ENCODE results near the gene NAPSA. TPM values are rescaled to one million over a fixed set of nuclear protein-coding genes. Genes with fewer than 3 reads are reported as not detected.
"Not testable (repeated sequence)": the region's sequence is repeated elsewhere in the genome, so short reads cannot be mapped to it uniquely, and the experiment has no call there.

NAPSA gene
- total RNA-seq, 1 donor from 2014 or later, result 15.8 TPM

GRCh38 chr19:50340331-50340730, 25.1 kb downstream of the NAPSA start:
- no peak for DNase-seq (ENCODE audit: low spot score)
- Mint-ChIP-seq H3K27ac (no peak overlapping the region), H3K4me1 (ENCODE audit: low read depth) (peaks cover 35% of the 10 kb centered on the region), H3K36me3 (ENCODE audit: low read depth) (peaks cover 15% of the 10 kb centered on the region), H3K27me3 (ENCODE audit: insufficient read depth) (no peaks in the 10 kb centered on the region), H3K4me3 (no peak overlapping the region), H3K9me3 (peaks cover 1% of the 10 kb centered on the region)
- intact Hi-C loops (cut with micrococcal nuclease), result no loop called here

DNA sequence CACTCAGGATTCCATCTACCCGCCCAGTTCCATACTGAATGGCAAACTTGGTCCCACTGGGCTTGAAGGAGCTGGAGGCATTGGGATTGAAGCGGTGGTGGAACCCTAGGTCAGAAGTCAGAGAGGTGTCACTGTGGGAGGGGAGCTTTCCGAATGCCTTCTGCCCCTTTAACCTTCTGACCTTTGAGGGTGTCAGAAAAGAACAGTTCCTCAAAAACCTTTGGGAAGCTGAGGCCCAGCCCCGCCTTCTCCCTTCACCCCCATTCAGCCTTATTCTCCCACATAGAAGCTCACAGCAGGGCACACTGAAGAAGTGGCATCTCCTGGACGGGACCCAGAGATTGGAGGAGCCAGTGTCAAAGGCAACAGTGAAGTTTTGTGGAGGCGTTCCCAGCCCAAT, 28.4 kb downstream of the NAPSA start:
- H3K36me3 Mint-ChIP-seq (ENCODE audit: low read depth), result peaks cover 15% of the 10 kb centered on the region
- DNase-seq (ENCODE audit: low spot score); intact Hi-C loops (cut with micrococcal nuclease): not testable (repeated sequence)

DNA sequence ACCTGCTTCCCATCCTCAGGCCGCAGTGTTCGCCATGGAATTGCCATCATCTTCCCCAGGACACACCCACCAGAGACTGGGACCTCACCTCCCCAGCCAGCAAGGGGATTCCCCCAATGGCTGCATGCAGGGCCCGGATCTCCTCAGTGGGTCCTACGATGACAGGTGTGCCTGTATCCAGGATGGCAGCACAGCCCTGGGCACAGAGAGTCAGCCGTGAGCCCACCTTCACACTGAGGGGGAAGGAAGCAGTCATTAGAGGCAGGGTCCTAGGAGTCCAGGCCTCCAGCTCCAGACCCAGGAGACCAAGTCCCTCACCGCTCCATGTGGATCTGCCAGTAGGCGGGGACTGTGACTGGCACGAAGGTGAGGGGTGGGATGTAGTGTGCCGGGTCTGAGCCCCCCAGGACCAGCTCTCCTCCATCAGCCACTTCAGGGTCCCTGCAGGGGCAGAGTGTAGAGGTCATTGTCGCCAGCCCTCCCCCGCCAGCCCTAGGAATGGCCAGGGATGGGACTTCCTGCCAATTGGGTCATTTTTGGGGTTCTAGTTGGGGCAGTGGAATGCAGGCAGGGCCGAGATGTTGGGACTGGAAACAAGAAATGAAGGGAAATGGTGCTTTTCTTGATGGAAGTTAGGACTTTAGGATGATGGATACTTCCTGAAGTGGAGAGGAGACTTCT, 30.6 kb downstream of the NAPSA start:
- Mint-ChIP-seq H3K9me3 (peaks cover 4% of the 10 kb centered on the region), H3K27me3 (ENCODE audit: insufficient read depth) (no peaks in the 10 kb centered on the region), H3K4me1 (ENCODE audit: low read depth) (peaks cover 59% of the 10 kb centered on the region), H3K4me3 (peak overlapping the region; percentile 82), H3K27ac (peak overlapping the region; percentile 62), H3K36me3 (ENCODE audit: low read depth) (peaks cover 12% of the 10 kb centered on the region)
- no peak for DNase-seq (ENCODE audit: low spot score)
- intact Hi-C loops (cut with micrococcal nuclease), result no loop called here

More for the DNA sequence above, 28.4 kb downstream of the NAPSA start:
- not testable (repeated sequence) for H3K27me3 Mint-ChIP-seq (ENCODE audit: insufficient read depth); H3K27ac Mint-ChIP-seq; H3K4me3 Mint-ChIP-seq; H3K9me3 Mint-ChIP-seq
- peaks cover 52% of the 10 kb centered on the region for H3K4me1 Mint-ChIP-seq (ENCODE audit: low read depth)

GRCh38 chr19:50333737-50334617, 31.5 kb downstream of the NAPSA start:
- H3K36me3 Mint-ChIP-seq (ENCODE audit: low read depth), result peaks cover 12% of the 10 kb centered on the region
- H3K27me3 Mint-ChIP-seq (ENCODE audit: insufficient read depth), result no peaks in the 10 kb centered on the region
- peaks cover 4% of the 10 kb centered on the region for H3K9me3 Mint-ChIP-seq
- H3K27ac Mint-ChIP-seq, result peak overlapping the region; percentile 97
- DNase-seq (ENCODE audit: low spot score), result peak; percentile 85
- H3K4me3 Mint-ChIP-seq, result peak overlapping the region; percentile 82
- intact Hi-C loops (cut with micrococcal nuclease), result loop anchor here (1.0 to 2.0 kb wide), 5 partner anchors 13 to 177 kb away; partner anchors contain the start of genes JOSD2, NR1H2 and POLD1
- H3K4me1 Mint-ChIP-seq (ENCODE audit: low read depth), result peaks cover 60% of the 10 kb centered on the region

DNA sequence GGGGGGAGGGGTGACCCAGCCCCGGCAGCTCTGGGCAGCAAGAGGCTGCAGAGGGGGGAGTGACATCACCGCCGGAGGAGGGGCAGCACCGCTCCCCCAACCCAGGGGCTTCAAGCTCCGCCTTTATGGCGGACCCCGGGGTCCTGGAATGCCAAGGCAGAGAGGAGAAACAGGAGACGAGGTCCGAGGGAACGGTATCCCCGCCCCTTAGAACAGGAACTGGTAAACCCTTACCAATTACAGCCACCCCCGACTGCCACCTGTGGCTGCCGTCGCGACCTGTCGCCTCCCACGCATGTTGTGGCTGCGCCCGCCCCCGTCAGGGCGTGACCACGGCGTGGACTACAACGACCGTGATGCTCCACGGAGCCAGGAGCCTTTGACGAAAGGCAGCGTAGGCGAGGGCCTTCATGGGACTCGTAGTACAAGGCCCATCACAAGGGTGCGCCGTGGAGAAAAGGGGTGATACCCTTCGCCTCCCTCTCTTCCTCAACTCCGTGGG, 32.2 kb downstream of the NAPSA start:
- H3K27me3 Mint-ChIP-seq (ENCODE audit: insufficient read depth), result no peaks in the 10 kb centered on the region

DNA sequence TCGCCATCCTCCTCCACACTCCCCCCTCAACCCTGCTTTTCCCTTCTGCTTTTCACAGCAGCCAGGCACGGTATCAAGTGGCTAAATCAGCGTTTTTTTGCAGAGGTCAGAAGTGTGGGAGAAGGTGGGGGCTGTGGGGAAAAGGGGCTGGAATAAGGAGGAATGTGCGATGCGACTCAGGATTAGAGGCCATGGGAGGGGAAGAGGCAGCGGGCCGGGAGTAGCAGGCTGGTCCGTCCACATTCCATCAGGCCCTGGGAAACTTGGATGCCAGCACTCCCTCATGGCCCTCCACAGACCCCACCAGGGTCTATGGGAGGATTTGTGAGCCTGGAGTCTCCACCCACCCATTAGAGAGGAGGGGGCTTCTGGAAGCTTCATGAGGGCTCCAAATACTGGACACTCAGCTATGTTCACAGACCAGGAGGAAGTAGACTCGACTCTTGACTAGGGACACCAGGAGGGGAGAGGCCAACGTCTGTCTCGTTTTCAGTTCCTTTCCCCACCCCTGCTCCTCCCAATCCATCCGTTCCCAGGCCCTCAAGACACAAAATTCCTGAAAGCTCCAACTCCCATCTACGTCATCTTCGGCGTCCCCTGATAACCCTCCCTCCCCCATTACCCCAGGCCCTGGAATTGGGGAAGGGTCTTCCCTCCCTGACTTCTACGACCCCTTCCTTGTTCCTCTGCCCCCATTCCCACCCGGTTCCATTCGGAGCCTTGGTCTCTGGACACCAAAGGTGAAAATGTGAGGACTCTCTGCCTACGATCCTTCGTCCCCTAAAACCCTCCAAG, 33.0 kb downstream of the NAPSA start:
- peaks cover 9% of the 10 kb centered on the region for H3K36me3 Mint-ChIP-seq (ENCODE audit: low read depth)
- peaks cover 65% of the 10 kb centered on the region for H3K4me1 Mint-ChIP-seq (ENCODE audit: low read depth)
- no peak for DNase-seq (ENCODE audit: low spot score)
- H3K27ac Mint-ChIP-seq, result peak overlapping the region; percentile 93
- H3K9me3 Mint-ChIP-seq, result peaks cover 4% of the 10 kb centered on the region
- intact Hi-C loops (cut with micrococcal nuclease), result loop anchor here (1.0 to 2.0 kb wide), 5 partner anchors 14 to 179 kb away; partner anchors contain the start of genes JOSD2, NR1H2 and POLD1
- peak overlapping the region; percentile 82 for H3K4me3 Mint-ChIP-seq
- H3K27me3 Mint-ChIP-seq (ENCODE audit: insufficient read depth), result peaks cover 5% of the 10 kb centered on the region

More for the DNA sequence above, 32.2 kb downstream of the NAPSA start:
- DNase-seq (ENCODE audit: low spot score), result peak; percentile 94
- Mint-ChIP-seq H3K36me3 (ENCODE audit: low read depth) (peaks cover 10% of the 10 kb centered on the region), H3K9me3 (peaks cover 4% of the 10 kb centered on the region), H3K4me3 (peak overlapping the region; percentile 82), H3K27ac (peak overlapping the region; percentile 97), H3K4me1 (ENCODE audit: low read depth) (peaks cover 60% of the 10 kb centered on the region)
- intact Hi-C loops (cut with micrococcal nuclease), result loop anchor here (1.0 to 2.0 kb wide), 5 partner anchors 14 to 178 kb away; partner anchors contain the start of genes JOSD2, NR1H2 and POLD1

DNA sequence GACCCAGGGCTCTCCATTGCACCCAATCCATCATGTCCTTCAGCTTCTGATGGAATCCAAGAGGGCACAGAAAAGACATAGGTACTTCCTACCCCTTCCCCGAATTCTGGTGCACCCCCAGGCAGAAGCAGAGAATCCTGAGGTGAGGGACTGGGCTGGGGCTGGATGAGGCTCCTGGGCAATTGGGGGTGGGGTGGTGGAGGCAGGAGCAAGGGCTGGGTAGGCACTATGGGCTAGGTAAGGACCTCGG, 33.5 kb downstream of the NAPSA start:
- peaks cover 4% of the 10 kb centered on the region for H3K9me3 Mint-ChIP-seq
- H3K4me3 Mint-ChIP-seq, result peak overlapping the region; percentile 82
- peaks cover 70% of the 10 kb centered on the region for H3K4me1 Mint-ChIP-seq (ENCODE audit: low read depth)
- H3K27ac Mint-ChIP-seq, result peak overlapping the region; percentile 93
- peaks cover 9% of the 10 kb centered on the region for H3K36me3 Mint-ChIP-seq (ENCODE audit: low read depth)
- intact Hi-C loops (cut with micrococcal nuclease), result loop anchor here (2.0 kb wide), 2 partner anchors 15 to 777 kb away; partner anchors contain the start of gene CTU1
- DNase-seq (ENCODE audit: low spot score), result no peak
- peaks cover 10% of the 10 kb centered on the region for H3K27me3 Mint-ChIP-seq (ENCODE audit: insufficient read depth)

DNA sequence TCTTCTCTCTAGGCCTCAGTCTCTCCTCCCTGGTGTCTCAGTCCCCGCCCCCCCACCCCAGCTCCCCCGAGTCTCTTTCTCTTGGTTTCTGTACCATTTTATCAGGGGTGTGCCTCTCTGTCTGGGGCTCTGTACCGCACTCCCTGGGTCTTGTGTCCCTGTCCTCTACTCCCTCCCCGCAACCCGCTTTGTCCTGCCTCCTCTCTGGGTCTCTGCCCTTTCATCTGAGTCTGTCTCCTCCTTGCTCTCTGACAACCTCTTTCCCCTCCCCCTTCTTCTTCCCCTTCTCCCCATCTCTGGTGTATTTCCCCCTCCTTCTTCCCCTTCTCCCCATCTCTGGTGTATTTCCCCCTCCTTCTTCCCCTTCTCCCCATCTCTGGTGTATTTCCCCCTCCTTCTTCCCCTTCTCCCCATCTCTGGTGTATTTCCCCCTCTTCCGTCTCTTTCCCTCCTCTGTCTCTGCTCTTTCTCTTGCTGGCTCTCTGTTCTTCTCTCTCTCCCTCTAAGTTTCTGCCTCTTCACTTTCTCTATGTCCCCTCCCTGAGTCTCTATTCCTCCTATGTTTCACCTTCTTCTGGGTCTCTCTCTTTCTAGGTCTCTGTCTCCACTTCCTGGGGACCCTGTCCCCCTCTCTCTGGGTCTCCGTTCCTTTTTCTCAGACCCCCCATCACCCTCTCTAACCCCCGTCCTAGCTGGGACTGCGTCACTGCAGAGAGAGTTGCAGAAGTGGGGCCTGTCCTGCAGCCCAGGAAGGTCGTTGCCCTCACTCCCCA, 34.0 kb downstream of the NAPSA start:
- Mint-ChIP-seq H3K27me3 (ENCODE audit: insufficient read depth) (peaks cover 14% of the 10 kb centered on the region), H3K4me3 (peak overlapping the region; percentile 82), H3K4me1 (ENCODE audit: low read depth) (peaks cover 75% of the 10 kb centered on the region), H3K36me3 (ENCODE audit: low read depth) (peaks cover 10% of the 10 kb centered on the region), H3K9me3 (peaks cover 4% of the 10 kb centered on the region), H3K27ac (peak overlapping the region; percentile 93)
- DNase-seq (ENCODE audit: low spot score), result no peak
- intact Hi-C loops (cut with micrococcal nuclease), result loop anchor here (2.0 kb wide), 1 partner anchor 777 kb away; the partner anchor contains the start of gene CTU1

DNA sequence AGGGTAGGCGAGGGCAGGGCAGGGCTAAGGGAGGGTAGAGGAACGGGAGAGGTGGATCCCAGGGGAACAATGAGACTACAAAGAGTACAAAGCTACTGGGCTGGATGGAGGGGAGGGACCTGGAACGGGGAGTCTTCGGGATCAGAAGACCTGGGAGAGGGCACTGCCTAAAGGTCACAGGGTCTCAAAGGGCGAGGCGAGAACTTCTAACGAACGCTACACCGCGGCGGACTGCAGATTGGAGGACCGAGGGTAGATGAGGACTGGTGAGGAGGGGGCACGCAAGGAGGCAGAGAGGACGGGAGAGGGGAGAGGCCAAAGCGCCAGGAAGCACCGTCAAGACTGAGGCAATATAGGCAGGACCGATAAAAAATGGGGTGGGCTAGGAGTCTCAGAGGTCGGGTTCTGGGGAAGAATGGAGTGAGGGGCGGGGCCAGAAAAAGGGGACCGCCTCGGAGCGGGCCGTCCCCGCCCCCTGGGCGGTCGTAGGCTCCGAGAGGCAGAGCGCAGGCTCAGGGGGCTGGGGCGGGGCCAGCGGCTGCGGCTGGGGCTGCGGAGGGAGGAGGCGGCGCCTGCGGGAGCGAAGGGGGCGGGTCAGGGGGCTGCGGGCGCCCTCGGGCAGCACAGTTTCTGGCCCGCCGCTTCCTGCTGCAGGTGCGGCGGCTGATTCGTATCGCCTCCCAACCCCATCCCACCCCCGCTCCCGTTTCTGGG, 34.9 kb downstream of the NAPSA start:
- intact Hi-C loops (cut with micrococcal nuclease), result loop anchor here (2.0 kb wide), 1 partner anchor 778 kb away; the partner anchor contains the start of gene CTU1
- peaks cover 16% of the 10 kb centered on the region for H3K27me3 Mint-ChIP-seq (ENCODE audit: insufficient read depth)

DNA sequence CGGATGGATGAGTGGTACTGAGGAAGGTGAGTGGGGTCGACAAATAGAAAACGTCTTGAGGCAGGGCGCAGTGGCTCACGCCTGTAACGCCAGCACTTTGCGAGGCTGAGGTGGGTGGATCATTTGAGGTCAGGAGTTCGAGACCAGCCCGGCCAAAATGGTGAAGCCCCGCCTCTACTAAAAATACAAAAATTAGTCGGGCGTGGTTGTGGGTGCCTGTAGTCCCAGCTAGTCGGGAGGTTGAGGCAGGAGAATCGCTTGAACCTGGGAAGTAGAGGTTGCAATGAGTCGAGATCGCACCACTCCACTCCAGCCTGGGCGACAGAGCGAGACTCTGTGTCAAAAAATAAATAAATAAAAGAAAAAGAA, 35.5 kb downstream of the NAPSA start:
- not testable (repeated sequence) for H3K9me3 Mint-ChIP-seq; DNase-seq (ENCODE audit: low spot score); H3K36me3 Mint-ChIP-seq (ENCODE audit: low read depth)
- Mint-ChIP-seq H3K4me1 (ENCODE audit: low read depth) (peaks cover 72% of the 10 kb centered on the region), H3K27me3 (ENCODE audit: insufficient read depth) (peaks cover 16% of the 10 kb centered on the region), H3K27ac (peak overlapping the region; percentile 89), H3K4me3 (peak overlapping the region; percentile 84)
- intact Hi-C loops (cut with micrococcal nuclease), result loop anchor here (1.0 to 5.0 kb wide), 11 partner anchors 46 to 1037 kb away; partner anchors contain the start of genes CTU1, ETFB, JOSD2 and NR1H2

More for the DNA sequence above, 34.9 kb downstream of the NAPSA start:
- H3K9me3 Mint-ChIP-seq, result peaks cover 4% of the 10 kb centered on the region
- peaks cover 75% of the 10 kb centered on the region for H3K4me1 Mint-ChIP-seq (ENCODE audit: low read depth)
- peak; percentile 88 for DNase-seq (ENCODE audit: low spot score)
- H3K27ac Mint-ChIP-seq, result peak overlapping the region; percentile 89
- H3K36me3 Mint-ChIP-seq (ENCODE audit: low read depth), result peaks cover 10% of the 10 kb centered on the region
- H3K4me3 Mint-ChIP-seq, result peak overlapping the region; percentile 84
